ENCODE results near the gene PTTG1IP.

The PTTG1IP gene

GRCh38 chr21:44858291-44858690 is 15.2 kb downstream of the PTTG1IP start:
- no peak for DNase-seq

GRCh38 chr21:44857127-44857892 is 16.2 kb downstream of the PTTG1IP start:
- DNase-seq, result no peak

- no peak for DNase-seq
Measured at GRCh38 chr21:44856131-44856530, 17.4 kb downstream of the PTTG1IP start.

DNA sequence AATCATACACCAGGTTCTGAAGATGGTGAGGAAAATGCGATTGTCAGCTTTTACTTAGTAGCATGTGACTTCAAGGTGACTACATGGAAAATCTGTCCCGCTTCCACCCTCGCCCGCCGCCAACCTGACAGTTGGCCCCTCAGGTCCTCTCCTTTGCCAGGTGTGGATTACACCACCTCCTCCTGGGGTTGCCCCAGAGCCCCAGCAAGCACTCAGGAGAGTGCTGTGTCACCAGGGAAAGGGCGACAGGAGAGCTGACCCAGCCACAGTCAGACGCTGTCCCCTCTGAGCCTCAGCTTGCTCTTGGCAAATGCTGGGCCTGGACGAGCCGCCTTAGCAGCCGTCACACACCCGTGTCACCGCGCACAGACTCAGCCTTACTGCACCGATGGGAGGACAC is 17.9 kb downstream of the PTTG1IP start:
- DNase-seq, result no peak

- no peak for DNase-seq
Measured at GRCh38 chr21:44854664-44855446, 18.6 kb downstream of the PTTG1IP start.

GRCh38 chr21:44854391-44854663 is 19.2 kb downstream of the PTTG1IP start:
- DNase-seq, result no peak

DNA sequence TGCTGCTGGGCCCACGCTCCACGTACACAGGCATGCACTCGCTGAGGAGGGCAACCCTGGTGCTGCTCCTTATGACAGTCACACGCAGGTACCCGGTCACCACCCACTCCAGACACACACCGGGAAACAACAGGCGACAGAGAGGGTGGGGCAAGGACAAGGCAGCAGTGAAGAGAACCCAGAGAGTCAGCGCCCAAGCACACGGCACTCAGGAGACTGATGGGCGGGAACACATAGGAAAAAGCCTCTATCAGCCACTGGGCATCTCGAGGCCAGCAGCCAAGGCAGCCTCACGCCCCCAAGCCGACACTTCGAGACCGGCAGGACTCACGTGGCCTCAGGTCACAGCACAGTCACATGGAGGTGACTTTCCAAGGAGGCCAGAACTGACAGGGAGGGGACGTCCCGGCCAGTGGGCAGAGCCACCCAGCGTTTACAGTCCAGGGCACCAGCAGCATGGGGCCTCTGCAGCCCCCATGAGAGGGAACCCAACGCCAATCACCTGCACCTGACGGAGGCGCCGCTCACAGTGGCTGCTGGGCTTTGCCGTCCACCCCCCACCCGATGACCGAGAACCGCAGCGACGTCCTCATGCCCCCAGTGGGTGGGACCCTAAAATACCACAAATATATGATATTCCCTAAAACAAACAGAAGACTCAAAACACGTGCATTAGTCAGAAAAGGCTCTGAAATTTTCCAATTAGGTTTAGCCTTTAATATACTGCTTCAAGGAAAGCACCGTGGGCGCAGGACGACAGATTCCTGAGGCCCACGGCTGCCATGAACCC is 19.7 kb downstream of the PTTG1IP start:
- DNase-seq, result no peak

DNA sequence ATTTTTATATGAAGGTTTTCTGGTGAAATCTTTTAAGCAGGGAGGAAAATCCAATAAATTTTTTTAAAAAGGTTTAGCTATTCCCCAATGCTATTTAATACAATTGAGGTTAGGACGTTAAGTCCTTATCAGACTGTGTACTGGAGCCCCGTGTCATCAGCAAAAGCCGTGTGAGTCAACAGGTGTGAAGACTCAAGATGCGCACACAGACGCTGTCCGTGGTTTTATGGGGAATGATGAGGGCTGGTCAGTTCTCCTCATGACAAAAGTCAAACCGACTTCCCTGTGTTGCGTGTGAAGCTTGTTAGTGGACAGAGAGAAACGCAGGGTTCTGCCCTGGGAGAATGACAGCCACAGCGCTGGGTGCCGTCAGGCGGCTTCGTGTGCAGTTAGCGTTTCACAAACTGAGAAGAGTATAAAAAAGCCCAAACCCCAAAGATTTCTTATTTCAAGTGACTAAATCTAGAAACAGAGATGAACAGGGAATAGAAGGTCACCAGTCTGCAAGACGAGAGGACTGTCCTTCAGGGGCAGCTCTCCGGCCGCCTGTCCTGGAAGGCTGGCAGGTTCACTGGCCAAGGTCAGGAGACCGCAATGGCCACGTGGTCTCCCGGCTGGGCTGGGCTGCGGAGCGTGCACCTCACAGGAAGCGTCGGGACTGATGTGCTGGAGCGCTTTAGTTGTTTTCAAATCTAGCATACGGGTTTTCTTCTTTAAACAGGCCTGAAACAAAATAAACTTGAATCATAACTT is 22.4 kb downstream of the PTTG1IP start:
- no peak for DNase-seq

DNA sequence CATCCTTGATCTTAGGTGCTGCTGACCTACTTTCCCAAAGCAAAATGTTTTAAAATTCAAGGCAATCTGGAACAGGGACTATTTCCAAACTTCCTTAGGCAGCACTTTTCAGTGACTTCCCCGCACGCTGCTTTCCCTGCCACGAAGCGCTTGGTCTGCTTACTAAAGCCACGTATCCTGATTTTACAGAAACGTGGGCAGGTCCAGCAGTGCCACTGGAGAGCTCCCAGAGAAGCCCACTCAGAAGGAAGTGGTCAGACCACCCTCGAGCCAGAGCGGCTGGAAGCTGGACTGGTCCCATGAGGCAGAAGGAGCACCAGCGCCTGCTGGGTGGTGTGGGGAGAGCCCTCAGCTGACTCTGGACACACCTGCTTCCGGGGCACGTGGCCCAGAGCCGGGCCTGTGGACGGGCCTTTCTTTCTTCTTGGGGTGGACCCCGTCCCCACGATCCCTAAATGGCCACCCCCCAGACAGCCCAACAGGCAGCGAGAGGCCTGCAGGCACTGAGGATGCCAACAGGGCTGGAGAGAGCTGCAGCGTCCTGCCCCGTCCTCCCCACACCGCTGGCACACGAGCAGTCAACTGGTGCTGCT is 23.2 kb downstream of the PTTG1IP start:
- DNase-seq, result no peak

- DNase-seq, result no peak
Measured at GRCh38 chr21:44849616-44850130, 23.8 kb downstream of the PTTG1IP start.

DNA sequence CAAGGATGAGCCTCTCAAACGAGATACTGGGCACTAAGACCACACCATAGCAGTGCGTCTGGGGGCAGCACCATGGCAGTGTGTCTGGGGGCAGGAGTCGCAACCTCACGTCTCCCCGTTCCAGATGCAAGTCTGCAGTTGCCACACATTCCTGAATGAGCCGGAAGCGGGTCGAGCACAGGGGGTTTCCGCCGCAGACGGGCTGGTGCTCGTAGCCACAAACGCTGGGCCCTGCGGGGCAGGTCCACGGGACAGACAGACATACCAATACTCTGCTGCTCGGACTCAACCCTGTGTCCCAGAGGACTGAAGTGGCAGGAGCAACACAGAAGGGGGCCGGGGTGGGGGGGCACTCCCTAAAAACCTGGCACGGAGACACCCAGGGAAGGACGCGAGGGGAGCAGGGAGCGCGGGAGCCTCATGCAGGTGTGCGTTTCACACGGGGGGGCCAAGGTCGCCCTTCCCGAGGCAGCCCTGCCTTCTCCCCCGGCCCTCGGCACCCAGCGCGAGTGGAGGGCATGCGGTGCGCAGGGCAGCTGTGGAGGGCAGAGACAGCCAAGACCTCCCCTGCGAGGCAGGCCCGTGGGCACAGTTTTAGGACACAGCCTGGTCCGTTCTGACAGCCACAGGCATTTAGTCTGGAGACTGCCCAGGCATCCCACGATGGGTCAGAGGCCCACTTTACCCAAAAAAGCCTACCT is 24.5 kb downstream of the PTTG1IP start:
- DNase-seq, result no peak

DNA sequence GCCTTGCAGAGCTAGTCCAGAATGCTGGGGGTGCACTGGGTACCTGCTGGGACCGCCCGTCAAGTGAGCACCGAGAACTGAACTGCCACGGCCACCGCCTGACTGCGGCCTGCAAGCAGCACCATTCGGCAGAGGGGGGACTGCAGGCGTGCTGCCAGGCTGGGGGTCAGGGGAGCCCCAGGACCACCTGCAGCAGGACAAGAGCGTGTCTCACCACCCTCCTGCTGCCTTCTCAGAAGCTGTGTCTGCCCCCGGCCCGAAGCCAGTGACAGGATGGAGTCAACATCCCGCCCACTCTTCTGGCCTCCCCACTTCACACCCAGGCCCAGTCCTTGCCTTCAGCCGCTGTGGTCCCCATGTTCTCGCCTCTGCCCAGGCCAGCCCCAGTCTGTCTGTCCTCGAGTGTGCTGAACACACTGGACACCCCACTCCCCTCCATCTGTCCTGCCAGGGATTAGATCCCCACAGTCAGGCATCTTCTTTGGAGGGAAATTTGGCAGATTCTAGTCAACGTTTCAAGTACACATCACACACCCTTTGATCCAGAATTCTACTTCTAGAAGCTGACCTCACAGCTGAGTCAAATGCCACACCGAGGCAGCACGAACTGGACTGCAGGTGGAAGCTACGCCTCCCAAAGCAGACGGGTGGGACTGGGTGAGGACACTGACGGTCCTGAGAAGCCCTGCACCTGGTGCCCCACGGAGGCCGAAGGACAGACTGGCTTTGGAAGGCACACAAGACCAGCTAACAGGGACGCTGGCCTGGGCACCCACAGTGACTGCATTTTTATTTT is 26.0 kb downstream of the PTTG1IP start:
- DNase-seq, result no peak

GRCh38 chr21:44846485-44847260 is 26.8 kb downstream of the PTTG1IP start:
- peak; percentile 60 for DNase-seq

DNA sequence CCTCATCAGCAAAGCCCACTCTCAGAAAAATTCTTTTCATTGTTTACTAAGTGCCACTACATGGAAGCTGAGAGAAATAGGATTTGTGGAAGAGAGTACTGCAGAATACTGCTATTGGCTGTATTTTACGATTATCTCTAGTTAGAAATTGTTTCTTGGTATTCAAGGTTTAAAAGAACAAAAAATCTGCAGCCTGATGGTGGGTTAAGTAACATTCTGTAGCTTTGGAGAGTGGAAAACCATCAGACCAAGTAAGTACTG is 27.3 kb downstream of the PTTG1IP start:
- DNase-seq, result no peak

GRCh38 chr21:44845418-44846223 is 27.9 kb downstream of the PTTG1IP start:
- peak; percentile 61 for DNase-seq

GRCh38 chr21:44844256-44844655 is 29.2 kb downstream of the PTTG1IP start:
- no peak for DNase-seq

GRCh38 chr21:44842721-44843445 is 30.6 kb downstream of the PTTG1IP start:
- DNase-seq, result no peak

DNA sequence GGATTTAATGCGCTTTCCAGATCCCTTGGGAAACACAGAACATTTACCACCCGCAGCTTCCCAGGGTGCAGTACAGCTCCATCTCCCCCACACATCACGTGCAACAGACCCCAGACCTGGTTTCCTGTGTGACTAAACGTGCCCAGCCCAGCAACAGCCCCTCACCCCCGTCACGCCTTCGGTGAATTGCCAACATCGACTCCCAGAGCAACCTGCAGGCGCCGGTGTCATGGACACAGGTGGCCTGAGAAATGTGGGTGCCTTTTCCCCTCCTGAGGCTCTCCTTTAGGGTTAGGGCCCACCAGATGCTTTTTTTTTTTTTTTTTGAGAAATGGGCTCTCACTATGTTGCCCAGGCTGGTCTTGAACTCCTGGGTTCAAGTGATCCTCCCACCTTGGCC is 31.4 kb downstream of the PTTG1IP start:
- no peak for DNase-seq

- no peak for DNase-seq
Measured at GRCh38 chr21:44840771-44841170, 32.7 kb downstream of the PTTG1IP start.
